GM10248 (cell line): ENCODE data around the gene TSPAN18.

ENCODE experiments used
- CTCF ChIA-PET: fragments of 300-600 bp; sonication (Branson Sonifier 250); formaldehyde crosslinking; extraction: SDS; loops from one replicate; lab custom pipeline; 2021; ENCODE audit warnings: antibody characterized with exemption; lab: Yijun Ruan, JAX
- POLR2A ChIA-PET: fragments of 350-650 bp; sonication (Branson Sonifier 250); formaldehyde crosslinking; extraction: SDS; loops from one replicate; lab custom pipeline; 2020; ENCODE audit warnings: antibody characterized with exemption; lab: Yijun Ruan, JAX
- DNase-seq: peaks from one replicate; pipeline ENCODE4 v3.0.0; 2012; ENCODE audit errors: extremely low spot score
- TF ChIP-seq, protein P1 (sequence below): IDR thresholded peaks from 2 replicates; pipeline ENCODE4 v1.5.1; 2012; ENCODE audit warnings: mild to moderate bottlenecking, low read depth; ENCODE audit errors: extremely low read depth, missing control alignments, control extremely low read depth

Gene TSPAN18

DNA sequence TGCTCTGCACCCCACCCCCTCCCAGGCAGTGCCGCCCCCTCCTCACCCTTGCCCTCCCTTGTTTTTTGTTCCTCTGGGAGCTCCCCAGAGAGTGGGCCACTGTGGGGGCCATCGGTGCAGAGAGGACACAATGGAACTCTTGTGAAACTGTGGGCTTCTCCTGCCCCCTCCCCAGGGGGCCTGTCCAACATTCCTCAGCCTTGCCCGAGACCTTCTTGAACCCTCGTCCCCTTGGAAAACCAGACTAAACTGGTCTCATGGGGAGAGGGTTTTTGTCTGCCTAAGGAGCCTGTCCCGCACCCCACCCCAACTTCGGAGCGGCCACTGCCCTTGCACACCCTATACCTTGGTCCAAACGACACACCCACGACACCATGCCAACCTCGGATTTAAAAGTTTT, 72.2 kb downstream of the TSPAN18 start:
- TF ChIP-seq, protein P1, sequence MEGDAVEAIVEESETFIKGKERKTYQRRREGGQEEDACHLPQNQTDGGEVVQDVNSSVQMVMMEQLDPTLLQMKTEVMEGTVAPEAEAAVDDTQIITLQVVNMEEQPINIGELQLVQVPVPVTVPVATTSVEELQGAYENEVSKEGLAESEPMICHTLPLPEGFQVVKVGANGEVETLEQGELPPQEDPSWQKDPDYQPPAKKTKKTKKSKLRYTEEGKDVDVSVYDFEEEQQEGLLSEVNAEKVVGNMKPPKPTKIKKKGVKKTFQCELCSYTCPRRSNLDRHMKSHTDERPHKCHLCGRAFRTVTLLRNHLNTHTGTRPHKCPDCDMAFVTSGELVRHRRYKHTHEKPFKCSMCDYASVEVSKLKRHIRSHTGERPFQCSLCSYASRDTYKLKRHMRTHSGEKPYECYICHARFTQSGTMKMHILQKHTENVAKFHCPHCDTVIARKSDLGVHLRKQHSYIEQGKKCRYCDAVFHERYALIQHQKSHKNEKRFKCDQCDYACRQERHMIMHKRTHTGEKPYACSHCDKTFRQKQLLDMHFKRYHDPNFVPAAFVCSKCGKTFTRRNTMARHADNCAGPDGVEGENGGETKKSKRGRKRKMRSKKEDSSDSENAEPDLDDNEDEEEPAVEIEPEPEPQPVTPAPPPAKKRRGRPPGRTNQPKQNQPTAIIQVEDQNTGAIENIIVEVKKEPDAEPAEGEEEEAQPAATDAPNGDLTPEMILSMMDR = no peak
- POLR2A ChIA-PET = no interaction called here
- CTCF ChIA-PET = interaction anchor here (0.8 to 2.8 kb wide), 3 partner anchors 23 to 127 kb away, joined by 3 to 13 read pairs (median 6); no protein-coding TSS in a partner anchor
- DNase-seq = no peak

DNA sequence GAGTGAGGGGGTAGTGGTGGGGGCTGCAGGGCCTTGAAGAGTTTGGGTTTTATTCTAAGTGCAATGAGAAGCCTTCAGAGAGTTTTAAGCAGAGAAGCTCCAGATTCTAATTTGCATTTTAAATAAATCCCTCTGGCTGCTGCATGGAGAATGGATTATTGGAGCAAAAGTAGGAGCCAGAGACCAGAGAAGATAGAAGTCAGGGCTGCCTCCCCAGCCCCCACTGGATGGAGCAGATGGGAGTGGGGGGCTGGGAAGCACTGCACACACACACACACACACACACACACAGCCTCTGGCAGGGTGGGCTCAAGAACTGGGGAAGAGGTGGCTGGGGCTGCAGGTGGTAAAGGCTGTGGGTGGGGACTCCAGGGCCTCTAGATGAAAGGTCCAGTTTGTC, 75.6 kb downstream of the TSPAN18 start:
- no peak for DNase-seq
- ChIA-PET POLR2A (no interaction called here), CTCF (interaction anchor here (1.4 kb wide), 1 partner anchor 18 kb away, joined by 3 read pairs; no protein-coding TSS in a partner anchor)
- TF ChIP-seq, protein P1 = no peak

GRCh38 chr11:44803009-44803408, 76.2 kb downstream of the TSPAN18 start:
- DNase-seq = no peak
- ChIA-PET POLR2A (no interaction called here), CTCF (no interaction called here)
- TF ChIP-seq, protein P1 = no peak

DNA sequence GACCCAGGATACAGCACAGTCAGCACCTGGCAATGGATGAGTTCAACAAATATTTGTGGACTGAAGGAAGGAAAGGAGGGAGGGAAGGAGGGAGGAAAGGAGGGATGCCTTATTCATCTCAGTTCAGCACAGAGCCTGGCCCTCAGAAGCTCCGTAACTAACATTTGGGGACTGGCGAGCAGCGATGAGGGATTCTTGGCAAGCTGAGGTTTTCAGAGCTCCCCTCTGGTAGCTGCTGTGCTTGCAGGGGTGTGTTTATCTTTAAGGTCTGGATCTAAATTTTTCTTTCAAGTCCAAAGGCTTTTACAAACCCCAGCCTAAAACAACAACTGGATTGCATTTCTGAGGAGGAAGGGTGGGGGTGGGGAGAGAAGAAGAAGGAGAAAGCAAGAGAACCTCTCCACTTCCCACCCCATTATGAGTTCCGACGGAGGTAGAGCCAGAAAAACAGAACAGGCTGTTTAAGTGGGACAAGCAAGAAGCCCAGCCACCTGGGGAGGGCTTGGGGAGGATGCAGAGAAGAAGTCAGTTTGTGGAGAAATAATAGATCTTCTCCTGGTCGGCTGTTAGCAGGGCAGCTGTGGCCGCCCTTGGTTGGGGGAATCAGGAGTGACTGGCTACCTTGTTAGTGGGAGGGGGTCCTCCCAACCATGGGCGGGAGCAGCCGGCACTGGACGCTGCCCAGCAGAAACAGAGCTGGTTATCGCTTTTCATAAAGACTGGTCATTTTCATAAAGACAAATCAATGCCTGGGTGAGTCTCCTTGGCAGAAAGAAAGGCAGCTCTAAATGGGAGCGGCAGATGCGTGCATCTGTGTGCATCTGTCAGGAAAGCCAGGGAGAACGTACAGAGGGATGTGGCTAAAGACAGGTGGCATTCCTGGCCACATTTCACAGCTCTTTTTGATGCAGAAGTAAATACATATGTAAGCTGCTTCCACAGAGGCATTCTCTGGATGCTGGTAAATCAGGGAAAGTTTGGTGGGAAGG, 78.0 kb downstream of the TSPAN18 start:
- TF ChIP-seq, protein P1 = no peak
- no peak for DNase-seq
- ChIA-PET POLR2A (no interaction called here), CTCF (interaction anchor here (1.3 to 2.0 kb wide), 2 partner anchors 15 to 30 kb away, joined by 3 to 7 read pairs; no protein-coding TSS in a partner anchor)

GRCh38 chr11:44805596-44805995, 78.8 kb downstream of the TSPAN18 start:
- POLR2A ChIA-PET = no interaction called here
- CTCF ChIA-PET = interaction anchor here (2.0 kb wide), 1 partner anchor 31 kb away, joined by 7 read pairs; no protein-coding TSS in a partner anchor
- TF ChIP-seq, protein P1 = no peak
- DNase-seq = no peak

- no peak for DNase-seq
- TF ChIP-seq, protein P1 = no peak
- POLR2A ChIA-PET = no interaction called here
- CTCF ChIA-PET = interaction anchor here (0.8 to 0.9 kb wide), 2 partner anchors 13 to 32 kb away, joined by 3 read pairs; no protein-coding TSS in a partner anchor
Observed at GRCh38 chr11:44808053-44808753, 81.4 kb downstream of the TSPAN18 start.
